Endometrial microvascular endothelial cells (primary cell): ENCODE data around the gene PARP16. TPM values are rescaled to one million over a fixed set of nuclear protein-coding genes. Genes with fewer than 3 reads are reported as not detected.

ENCODE experiments used
- in situ Hi-C: cut with HindIII; loops from 2 replicates; pipeline ENCODE4 v1.10.0; 2017; ENCODE audit warnings: low sequenced_read_pairs, low pct_unique_long_range_greater_than_20kb; ENCODE audit errors: inconsistent ontology term
- total RNA-seq: library from RNA; depleted of rRNA; stranded (reverse); fragments of >200 nt; gene quantifications from one replicate; pipeline ENCODE4 v1.2.3, GENCODE V29; 2015; ENCODE audit errors: inconsistent ontology term

The PARP16 gene
- total RNA-seq, 1 donor from 2014 or later = 5.0 TPM

DNA sequence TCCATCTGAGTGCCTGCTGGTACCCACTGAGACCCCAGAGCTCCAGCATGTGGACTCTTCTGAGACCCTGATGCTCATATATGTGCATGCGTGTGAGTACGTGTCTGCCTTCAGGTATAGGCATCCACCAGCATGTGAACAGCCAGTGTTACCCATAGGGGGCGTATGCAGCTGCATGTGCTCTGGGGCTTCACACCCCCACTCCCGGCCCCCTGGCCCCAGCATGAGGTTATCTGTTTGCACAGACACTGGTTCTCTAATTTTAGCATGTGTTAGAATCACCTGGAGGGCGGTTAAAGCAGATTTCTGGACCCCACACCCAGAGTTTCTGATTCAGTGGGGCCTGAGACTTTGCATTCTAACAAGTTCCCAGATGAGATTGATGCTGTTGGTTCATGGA is 74.6 kb downstream of the PARP16 start:
- in situ Hi-C loops = no loop called here

GRCh38 chr15:65211482-65211982 is 75.2 kb downstream of the PARP16 start:
- in situ Hi-C loops = no loop called here

DNA sequence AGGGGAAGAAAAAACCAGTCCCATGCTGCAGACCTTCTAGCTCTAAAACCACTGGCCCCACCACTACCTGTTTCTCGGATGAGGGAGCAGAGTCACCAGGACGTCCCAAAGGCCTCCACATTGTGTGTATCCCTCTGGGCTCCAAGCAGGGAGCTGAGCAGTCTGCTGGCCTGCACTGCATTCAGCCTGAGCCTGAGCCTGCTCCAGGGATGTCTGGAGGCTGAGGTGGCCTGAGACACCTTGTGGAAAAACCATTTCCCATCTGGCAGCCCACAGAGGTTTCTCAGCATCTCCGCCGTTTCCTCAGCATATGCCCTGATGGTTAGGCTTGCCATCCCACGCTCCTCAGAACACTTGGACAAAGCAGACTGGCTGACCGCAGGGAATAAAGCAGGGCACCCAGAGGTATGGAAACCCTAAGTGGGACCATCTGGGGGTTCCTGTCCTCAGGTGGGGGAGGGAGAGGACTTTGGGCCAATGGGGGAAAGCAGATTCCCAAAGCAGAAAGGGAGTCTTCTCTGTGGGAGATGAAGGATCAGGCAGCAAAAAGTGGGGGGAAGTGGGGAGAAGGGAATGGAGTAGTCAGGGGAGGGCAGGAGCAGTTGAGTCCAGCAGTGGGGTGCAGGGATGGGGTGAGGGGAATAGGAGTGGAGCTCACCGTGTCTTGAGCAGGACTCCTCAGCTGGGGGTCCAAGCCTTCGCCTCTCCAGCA is 75.8 kb downstream of the PARP16 start, which contains the start of gene CILP:
TSS of gene CILP (minus strand) at position 704 of the 712 bp plus-strand sequence. CDS start 1,718 bp downstream, outside the sequence.
- in situ Hi-C loops = no loop called here

- in situ Hi-C loops = no loop called here
Measured at GRCh38 chr15:65209701-65210643, 76.7 kb downstream of the PARP16 start.

- in situ Hi-C loops = no loop called here
Measured at GRCh38 chr15:65208647-65209046, 78.0 kb downstream of the PARP16 start.

Other genes starting within 250 kb of the PARP16 start
- not detected for gene SLC51B, start 241.5 kb downstream of the PARP16 start, total RNA-seq
- not detected for gene RASL12, start 218.9 kb downstream of the PARP16 start, total RNA-seq
- not detected for gene KBTBD13, start 210.1 kb downstream of the PARP16 start, total RNA-seq
- 0.65 TPM for gene UBAP1L, start 171.7 kb downstream of the PARP16 start, total RNA-seq
- 13.3 TPM for gene PDCD7, start 153.1 kb downstream of the PARP16 start, total RNA-seq
- 38.0 TPM for gene CLPX, start 101.5 kb downstream of the PARP16 start, total RNA-seq
- not detected for gene CILP, start 75.4 kb downstream of the PARP16 start, total RNA-seq
- not detected for gene RNU5A-1, start 9.2 kb upstream of the PARP16 start, total RNA-seq
- not detected for gene RNU5B-1, start 17.8 kb upstream of the PARP16 start, total RNA-seq
- not detected for gene IGDCC3, start 91.1 kb upstream of the PARP16 start, total RNA-seq
- not detected for gene IGDCC4, start 136.1 kb upstream of the PARP16 start, total RNA-seq
- gene DPP8, start 230.8 kb upstream of the PARP16 start, total RNA-seq = 25.6 TPM
- gene HACD3, start 243.6 kb upstream of the PARP16 start, total RNA-seq = 89.9 TPM